Skeletal muscle satellite cell (primary cell): ENCODE measurements around the gene CXCL3.

ENCODE experiments used
- H3K27me3 ChIP-seq: 2 replicates; pipeline ENCODE4 v1.7.0; 2013; ENCODE audit warnings: low read length; ENCODE audit not compliant: control insufficient read depth, insufficient read depth
- H3K36me3 ChIP-seq: 2 replicates; pipeline ENCODE4 v1.7.0; 2013; ENCODE audit warnings: mild to moderate bottlenecking, control low read depth, low read length; ENCODE audit not compliant: insufficient read depth
- H3K4me1 ChIP-seq: 2 replicates; pipeline ENCODE4 v1.7.0; 2013; ENCODE audit warnings: low read length; ENCODE audit not compliant: control insufficient read depth, insufficient read depth
- H3K4me2 ChIP-seq: 2 replicates; pipeline ENCODE4 v1.7.0; 2013; ENCODE audit warnings: mild to moderate bottlenecking, low read length
- H3K4me3 ChIP-seq: 2 replicates; pipeline ENCODE4 v1.7.0; 2013; ENCODE audit warnings: low read length
- H3K9ac ChIP-seq: 2 replicates; pipeline ENCODE4 v1.7.0; 2013; ENCODE audit warnings: mild to moderate bottlenecking, low read depth, low read length, moderate library complexity
- H3K9me3 ChIP-seq: replicated peaks from 2 replicates; pipeline ENCODE4 v1.7.0; 2013; ENCODE audit warnings: mild to moderate bottlenecking, control low read depth, low read length

Gene CXCL3

DNA sequence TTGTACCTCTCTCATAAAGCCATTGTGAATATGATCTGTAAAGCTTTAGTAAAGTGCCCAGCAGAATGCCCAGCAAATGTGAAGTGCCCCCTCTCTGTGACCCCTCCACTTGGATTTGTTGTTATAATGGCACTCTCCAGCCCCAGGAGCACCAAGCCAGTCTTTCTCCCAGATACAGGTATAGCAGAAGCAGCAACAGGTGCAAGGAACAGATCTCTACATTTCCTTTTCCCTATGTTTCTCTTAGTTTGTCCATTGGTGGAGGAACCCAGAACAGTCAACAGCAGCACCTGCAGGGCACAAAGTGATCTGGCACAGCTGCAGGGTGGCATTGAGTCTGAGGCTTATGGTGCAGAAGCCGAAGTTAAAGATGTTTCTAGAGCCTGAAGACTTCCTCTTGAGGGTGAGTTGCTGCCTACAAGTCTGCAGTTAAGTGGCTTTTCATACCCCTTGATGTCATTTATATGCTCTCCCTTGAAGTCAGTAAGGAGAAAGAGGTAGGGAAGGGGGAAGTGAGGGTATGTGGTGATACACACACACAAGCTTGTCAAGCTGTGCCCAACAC lies 16.1 kb upstream of the CXCL3 start:
- no peak overlapping the region for H3K9ac ChIP-seq
- H3K27me3 ChIP-seq = no peaks in the 10 kb centered on the region
- no peak overlapping the region for H3K4me2 ChIP-seq
- H3K36me3 ChIP-seq = no peaks in the 10 kb centered on the region
- H3K4me1 ChIP-seq = peaks cover 22% of the 10 kb centered on the region
- H3K4me3 ChIP-seq = no peak overlapping the region
- H3K9me3 ChIP-seq = no peaks in the 10 kb centered on the region

DNA sequence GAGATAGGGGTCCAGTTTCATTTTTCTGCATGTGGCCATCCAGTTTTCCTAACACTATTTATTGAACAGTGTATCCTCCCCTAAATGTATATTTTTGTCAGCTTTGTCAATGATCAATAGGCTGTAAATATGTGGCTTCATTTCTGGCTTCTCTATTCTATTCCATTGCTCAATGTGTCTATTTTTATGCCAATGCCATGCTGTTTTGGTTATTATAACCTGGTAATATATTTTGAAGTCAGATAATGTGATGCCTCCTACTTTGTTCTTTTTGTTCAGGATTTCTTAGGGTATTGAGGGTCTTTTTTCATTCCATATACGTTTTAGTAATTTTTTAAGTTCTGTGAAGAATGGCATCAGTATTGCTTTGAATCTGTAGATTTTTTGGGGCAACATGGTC lies 8.7 kb upstream of the CXCL3 start:
- Histone ChIP-seq H3K4me1 (peaks cover 21% of the 10 kb centered on the region), H3K36me3 (no peaks in the 10 kb centered on the region), H3K27me3 (no peaks in the 10 kb centered on the region), H3K4me3 (no peak overlapping the region), H3K4me2 (no peak overlapping the region), H3K9me3 (no peaks in the 10 kb centered on the region), H3K9ac (no peak overlapping the region)

DNA sequence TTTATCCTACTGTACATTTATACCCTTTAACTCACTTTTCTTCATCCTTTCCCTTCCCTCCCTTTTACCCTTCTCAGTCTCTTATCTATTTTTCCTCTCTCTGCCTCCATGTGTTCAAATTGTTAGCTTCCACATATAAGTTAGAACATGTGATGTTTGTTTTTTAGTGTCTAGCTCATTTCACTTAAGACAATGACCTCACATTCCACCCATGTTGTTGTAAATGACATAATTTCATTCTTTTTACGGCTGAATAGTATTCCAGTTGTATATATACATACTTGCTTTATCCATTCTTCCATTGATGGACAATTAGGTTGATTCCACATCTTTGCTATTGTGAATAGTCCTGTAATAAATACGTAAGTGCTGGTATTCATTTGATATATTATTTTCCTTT lies 7.3 kb upstream of the CXCL3 start:
- Histone ChIP-seq H3K36me3 (no peaks in the 10 kb centered on the region), H3K4me3 (no peak overlapping the region), H3K9me3 (no peaks in the 10 kb centered on the region), H3K9ac (no peak overlapping the region), H3K4me1 (peaks cover 25% of the 10 kb centered on the region), H3K4me2 (no peak overlapping the region), H3K27me3 (no peaks in the 10 kb centered on the region)

GRCh38 chr4:74045247-74045646 lies 6.8 kb upstream of the CXCL3 start:
- Histone ChIP-seq H3K9ac (no peak overlapping the region), H3K4me3 (no peak overlapping the region), H3K9me3 (no peaks in the 10 kb centered on the region), H3K4me1 (peaks cover 25% of the 10 kb centered on the region), H3K36me3 (no peaks in the 10 kb centered on the region), H3K27me3 (no peaks in the 10 kb centered on the region), H3K4me2 (no peak overlapping the region)

DNA sequence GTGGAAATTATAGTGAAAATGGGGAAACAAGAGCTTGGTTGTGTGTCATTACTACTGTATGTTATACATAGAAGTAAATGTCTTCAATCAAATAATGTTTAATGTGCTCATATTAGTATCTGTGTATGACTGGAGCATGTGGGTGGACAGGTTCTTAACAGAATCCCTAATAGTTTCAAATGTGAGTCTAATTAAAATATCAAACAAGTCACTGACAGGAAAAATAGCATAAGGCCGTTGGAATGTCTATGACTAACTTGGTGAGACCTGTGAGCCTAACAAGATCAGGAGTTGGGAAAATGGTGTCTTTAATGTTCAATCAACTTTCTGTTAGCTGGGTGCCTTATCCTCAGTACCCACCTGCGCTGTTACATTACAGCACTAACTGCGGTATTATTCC lies 6.2 kb upstream of the CXCL3 start:
- Histone ChIP-seq H3K4me3 (no peak overlapping the region), H3K36me3 (no peaks in the 10 kb centered on the region), H3K4me2 (no peak overlapping the region), H3K9ac (no peak overlapping the region), H3K4me1 (peaks cover 29% of the 10 kb centered on the region), H3K27me3 (no peaks in the 10 kb centered on the region), H3K9me3 (no peaks in the 10 kb centered on the region)

DNA sequence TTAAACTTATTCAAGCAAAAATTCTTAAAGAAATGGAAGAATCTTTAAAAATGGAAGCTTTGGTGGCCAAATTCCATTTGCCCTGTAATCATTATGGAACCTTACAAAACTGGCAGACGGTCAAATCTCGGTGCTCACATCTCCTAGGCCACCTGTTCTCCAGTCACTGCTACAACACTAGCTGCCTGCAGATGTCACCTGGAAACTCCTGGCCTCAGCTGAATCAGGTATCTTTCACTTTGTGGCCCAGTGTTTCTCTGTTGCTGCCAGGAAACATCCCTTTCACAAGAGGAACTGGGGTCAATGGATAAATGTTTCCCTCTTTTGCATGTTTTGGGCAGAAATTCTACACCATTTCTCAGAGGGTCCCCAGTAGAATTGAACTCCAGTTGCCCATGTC lies 4.2 kb upstream of the CXCL3 start:
- Histone ChIP-seq H3K4me1 (peaks cover 36% of the 10 kb centered on the region), H3K4me3 (no peak overlapping the region), H3K36me3 (no peaks in the 10 kb centered on the region), H3K9me3 (no peaks in the 10 kb centered on the region), H3K27me3 (no peaks in the 10 kb centered on the region), H3K4me2 (no peak overlapping the region), H3K9ac (no peak overlapping the region)

- H3K9me3 ChIP-seq = no peaks in the 10 kb centered on the region
- H3K4me2 ChIP-seq = no peak overlapping the region
- H3K9ac ChIP-seq = no peak overlapping the region
- H3K4me1 ChIP-seq = peaks cover 36% of the 10 kb centered on the region
- no peak overlapping the region for H3K4me3 ChIP-seq
- no peaks in the 10 kb centered on the region for H3K27me3 ChIP-seq
- H3K36me3 ChIP-seq = no peaks in the 10 kb centered on the region
Observed at GRCh38 chr4:74041418-74041817, 2.9 kb upstream of the CXCL3 start.

DNA sequence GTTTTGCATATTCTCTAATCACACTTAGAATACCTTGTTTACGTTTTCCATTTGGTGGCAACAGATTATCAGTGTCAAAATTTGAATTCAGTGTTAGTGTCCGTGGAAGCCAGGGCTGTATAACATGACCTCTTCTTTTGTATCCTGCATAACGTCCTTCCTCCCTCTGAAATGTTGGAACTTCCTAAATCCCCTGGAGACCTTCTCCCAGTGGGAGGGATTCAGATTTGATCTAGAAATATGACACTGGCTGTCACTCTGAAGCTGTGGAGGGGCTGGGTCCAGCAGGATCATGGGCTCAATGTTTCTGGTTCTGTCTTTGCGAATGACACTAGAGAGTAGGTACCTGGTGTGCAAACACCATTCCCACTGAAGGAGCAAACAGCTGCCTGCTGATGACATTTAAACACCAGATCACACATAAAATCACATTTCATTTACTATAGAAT lies 850 bp upstream of the CXCL3 start:
- Histone ChIP-seq H3K9me3 (no peaks in the 10 kb centered on the region), H3K9ac (peak overlapping the region; percentile 98), H3K4me3 (peak overlapping the region; percentile 85), H3K4me2 (peak overlapping the region; percentile 94), H3K27me3 (no peaks in the 10 kb centered on the region), H3K36me3 (no peaks in the 10 kb centered on the region), H3K4me1 (peaks cover 41% of the 10 kb centered on the region)

DNA sequence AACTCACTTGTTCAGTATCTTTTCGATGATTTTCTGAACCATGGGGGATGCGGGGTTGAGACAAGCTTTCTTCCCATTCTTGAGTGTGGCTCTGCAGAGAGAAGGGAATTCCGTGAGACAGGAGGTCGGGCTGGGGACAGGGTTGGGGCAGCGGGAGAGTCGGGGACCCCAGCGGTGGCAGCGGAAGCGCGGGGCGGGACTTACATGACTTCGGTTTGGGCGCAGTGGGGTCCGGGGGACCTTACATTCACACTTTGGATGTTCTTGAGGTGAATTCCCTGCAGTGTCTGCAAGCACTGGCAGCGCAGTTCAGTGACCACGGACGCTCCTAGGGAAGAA lies 434 bp downstream of the CXCL3 start:
- Histone ChIP-seq H3K4me2 (peak overlapping the region; percentile 94), H3K4me3 (peak overlapping the region; percentile 85), H3K9me3 (no peaks in the 10 kb centered on the region), H3K9ac (peak overlapping the region; percentile 98), H3K4me1 (peaks cover 42% of the 10 kb centered on the region), H3K36me3 (no peaks in the 10 kb centered on the region), H3K27me3 (no peaks in the 10 kb centered on the region)

DNA sequence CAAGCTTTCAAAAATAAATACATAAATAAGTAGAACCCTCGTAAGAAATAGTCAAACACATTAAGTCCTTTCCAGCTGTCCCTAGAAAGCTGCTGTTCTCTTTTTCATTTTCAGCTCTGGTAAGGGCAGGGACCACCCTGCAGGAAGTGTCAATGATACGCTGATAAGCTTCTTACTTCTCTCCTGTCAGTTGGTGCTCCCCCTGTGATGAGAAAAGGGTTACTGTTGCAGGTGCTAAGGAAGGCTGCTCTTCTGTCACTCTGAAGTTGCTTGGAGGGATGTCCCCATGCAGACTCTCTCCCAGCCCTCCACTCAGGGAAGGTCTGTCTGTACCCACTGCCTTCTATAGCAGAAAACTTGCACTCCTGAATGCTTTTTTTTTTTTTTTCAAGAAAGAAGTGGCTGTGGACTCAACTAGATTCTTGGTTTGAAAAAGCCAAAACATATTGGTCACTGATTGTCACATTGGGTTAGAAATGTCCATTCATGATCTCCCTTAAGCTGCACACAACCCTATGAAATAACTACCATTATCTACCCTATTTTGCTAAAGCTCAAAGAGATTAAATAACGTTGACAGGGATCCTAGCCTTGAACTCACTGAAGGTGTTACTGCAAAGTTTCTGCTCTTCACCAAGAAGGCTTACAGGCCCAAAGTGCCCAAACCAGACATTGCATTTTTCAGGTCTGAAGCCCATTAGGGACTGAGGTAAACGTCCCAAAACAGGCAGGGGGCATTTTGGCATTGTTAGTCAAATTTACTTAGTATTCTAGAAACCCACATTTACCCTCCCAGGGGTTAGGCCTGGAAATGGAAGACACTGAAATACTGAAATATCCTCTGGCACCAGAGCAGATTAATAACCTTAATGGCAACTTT lies 1.2 kb downstream of the CXCL3 start:
- H3K9me3 ChIP-seq = no peaks in the 10 kb centered on the region

GRCh38 chr4:74033739-74034138 lies 4.8 kb downstream of the CXCL3 start:
- H3K4me2 ChIP-seq = peak overlapping the region; percentile 24
- H3K4me3 ChIP-seq = no peak overlapping the region
- H3K27me3 ChIP-seq = no peaks in the 10 kb centered on the region
- H3K36me3 ChIP-seq = no peaks in the 10 kb centered on the region
- peak overlapping the region; percentile 98 for H3K9ac ChIP-seq
- H3K4me1 ChIP-seq = peaks cover 47% of the 10 kb centered on the region
- H3K9me3 ChIP-seq = no peaks in the 10 kb centered on the region

More for the DNA sequence above, 1.2 kb downstream of the CXCL3 start:
- Histone ChIP-seq H3K4me2 (peak overlapping the region; percentile 94), H3K4me1 (peaks cover 44% of the 10 kb centered on the region), H3K9ac (peak overlapping the region; percentile 98), H3K27me3 (no peaks in the 10 kb centered on the region), H3K36me3 (no peaks in the 10 kb centered on the region), H3K4me3 (peak overlapping the region; percentile 85)

- no peak overlapping the region for H3K4me2 ChIP-seq
- H3K9me3 ChIP-seq = no peaks in the 10 kb centered on the region
- H3K4me3 ChIP-seq = no peak overlapping the region
- no peak overlapping the region for H3K9ac ChIP-seq
- H3K27me3 ChIP-seq = no peaks in the 10 kb centered on the region
- peaks cover 47% of the 10 kb centered on the region for H3K4me1 ChIP-seq
- H3K36me3 ChIP-seq = no peaks in the 10 kb centered on the region
Observed at GRCh38 chr4:74032064-74032463, 6.4 kb downstream of the CXCL3 start.
